ENCODE data around the gene ITGB1.
A peak's percentile ranks its signal among the peaks of the same experiment; 100 is the strongest.

The ITGB1 gene

GRCh38 chr10:32954080-32954479 is 4.0 kb downstream of the ITGB1 start:
- Histone ChIP-seq H3K27ac (peak overlapping the region in 1 of 2 donors; percentile 54), H3K4me3 (peak overlapping the region; percentile 97)
- TF ChIP-seq CTCF (IDR thresholded peaks at IDR 0.05), result no peak
- DNase-seq (ENCODE audit: low spot score), result no peak

GRCh38 chr10:32953277-32953927 is 4.6 kb downstream of the ITGB1 start:
- H3K27ac ChIP-seq, result peak overlapping the region in 1 of 2 donors; percentile 54
- H3K4me3 ChIP-seq, result peak overlapping the region; percentile 97

GRCh38 chr10:32952541-32953276 is 5.3 kb downstream of the ITGB1 start:
- Histone ChIP-seq H3K27ac (no peak overlapping the region), H3K4me3 (peak overlapping the region; percentile 97)
- DNase-seq (ENCODE audit: low spot score), result no peak
- TF ChIP-seq CTCF (IDR thresholded peaks at IDR 0.05), result no peak

More at GRCh38 chr10:32953277-32953927, 4.6 kb downstream of the ITGB1 start:
- no peak for DNase-seq (ENCODE audit: low spot score)
- TF ChIP-seq CTCF (IDR thresholded peaks at IDR 0.05), result no peak

GRCh38 chr10:32952094-32952493 is 5.9 kb downstream of the ITGB1 start:
- TF ChIP-seq CTCF (IDR thresholded peaks at IDR 0.05), result no peak
- Histone ChIP-seq H3K4me3 (peak overlapping the region; percentile 18), H3K27ac (no peak overlapping the region)
- no peak for DNase-seq (ENCODE audit: low spot score)

GRCh38 chr10:32951111-32951510 is 6.9 kb downstream of the ITGB1 start:
- no peak for TF ChIP-seq CTCF (IDR thresholded peaks at IDR 0.05)
- Histone ChIP-seq H3K27ac (no peak overlapping the region), H3K4me3 (no peak overlapping the region)
- no peak for DNase-seq (ENCODE audit: low spot score)

- no peak for DNase-seq (ENCODE audit: low spot score)
- no peak overlapping the region for H3K4me3 ChIP-seq
- H3K27ac ChIP-seq, result no peak overlapping the region
- TF ChIP-seq CTCF (IDR thresholded peaks at IDR 0.05), result no peak
These were observed 7.4 kb downstream of the ITGB1 start for GRCh38 chr10:32950591-32951108.
